ENCODE measurements around the gene LCN1. TPM values are rescaled to one million over a fixed set of nuclear protein-coding genes. Genes with fewer than 3 reads are reported as not detected.
"Not testable (repeated sequence)": the region's sequence is repeated elsewhere in the genome, so short reads cannot be mapped to it uniquely, and the experiment has no call there.

LCN1 gene
- total RNA-seq, 1 donor from 2014 or later: 0.60 TPM

DNA sequence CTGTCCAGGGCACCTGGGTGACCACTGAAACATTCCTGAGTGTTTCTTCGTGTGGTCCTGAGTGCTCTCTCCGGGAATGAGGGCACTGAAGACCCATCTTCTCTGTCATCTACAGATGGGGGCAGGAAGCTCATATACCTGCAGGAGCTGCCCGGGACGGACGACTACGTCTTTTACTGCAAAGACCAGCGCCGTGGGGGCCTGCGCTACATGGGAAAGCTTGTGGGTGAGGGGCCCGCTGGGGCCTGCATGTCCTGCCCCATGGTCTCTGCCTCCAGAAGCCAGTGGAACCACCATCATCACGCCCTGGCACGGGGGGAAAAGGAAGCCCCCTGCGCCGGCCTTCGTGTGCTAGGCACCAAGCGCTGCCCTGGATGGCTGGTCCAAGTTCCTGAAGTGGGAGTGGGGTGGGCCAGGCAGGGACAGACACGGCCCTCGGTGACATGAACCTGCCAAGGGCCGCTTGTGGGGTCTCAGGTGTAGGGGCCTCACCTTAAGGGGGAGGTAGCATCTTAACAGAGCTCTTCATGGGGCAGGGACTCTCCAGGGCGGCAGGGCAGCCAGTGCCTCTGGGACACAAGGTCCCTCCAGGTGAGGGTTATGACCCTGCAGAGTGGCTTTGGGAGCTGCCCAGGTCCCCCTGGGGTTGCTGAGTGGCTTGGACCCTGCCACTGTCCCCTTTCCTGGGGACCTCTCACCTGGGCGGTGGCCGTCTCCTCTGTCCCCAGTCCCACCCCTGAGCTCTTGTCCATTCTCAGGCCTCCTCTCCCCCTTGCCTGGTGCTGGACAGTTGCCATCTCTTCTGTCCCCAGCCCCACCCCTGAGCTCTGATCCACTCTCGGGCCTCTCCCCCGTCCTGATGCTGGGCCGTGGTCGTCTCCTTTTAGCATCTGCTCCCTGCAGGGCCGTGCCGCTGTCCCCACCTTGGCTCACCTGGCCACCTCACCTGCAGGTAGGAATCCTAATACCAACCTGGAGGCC is 26.8 kb downstream of the LCN1 start:
- TF ChIP-seq CTCF (IDR thresholded peaks at IDR 0.05): no peak
- H3K4me3 Mint-ChIP-seq (ENCODE audit: unreplicated experiment): no peak overlapping the region

GRCh38 chr9:135549478-135550343 is 28.5 kb downstream of the LCN1 start:
- H3K27me3 Mint-ChIP-seq (ENCODE audit: low read depth); H3K27ac Mint-ChIP-seq (ENCODE audit: unreplicated experiment); H3K4me1 Mint-ChIP-seq (ENCODE audit: low read depth); H3K36me3 Mint-ChIP-seq (ENCODE audit: low read depth); DNase-seq (ENCODE audit: low spot score); H3K9me3 Mint-ChIP-seq (ENCODE audit: low read depth); H3K4me3 Mint-ChIP-seq (ENCODE audit: unreplicated experiment): not testable (repeated sequence)

More for the DNA sequence above, 26.8 kb downstream of the LCN1 start:
- Mint-ChIP-seq H3K27me3 (ENCODE audit: low read depth) (peaks cover 14% of the 10 kb centered on the region), H3K4me1 (ENCODE audit: low read depth) (peaks cover 5% of the 10 kb centered on the region), H3K9me3 (ENCODE audit: low read depth) (peaks cover 6% of the 10 kb centered on the region), H3K36me3 (ENCODE audit: low read depth) (peaks cover 5% of the 10 kb centered on the region), H3K27ac (ENCODE audit: unreplicated experiment) (no peak overlapping the region)
- DNase-seq (ENCODE audit: low spot score): no peak

DNA sequence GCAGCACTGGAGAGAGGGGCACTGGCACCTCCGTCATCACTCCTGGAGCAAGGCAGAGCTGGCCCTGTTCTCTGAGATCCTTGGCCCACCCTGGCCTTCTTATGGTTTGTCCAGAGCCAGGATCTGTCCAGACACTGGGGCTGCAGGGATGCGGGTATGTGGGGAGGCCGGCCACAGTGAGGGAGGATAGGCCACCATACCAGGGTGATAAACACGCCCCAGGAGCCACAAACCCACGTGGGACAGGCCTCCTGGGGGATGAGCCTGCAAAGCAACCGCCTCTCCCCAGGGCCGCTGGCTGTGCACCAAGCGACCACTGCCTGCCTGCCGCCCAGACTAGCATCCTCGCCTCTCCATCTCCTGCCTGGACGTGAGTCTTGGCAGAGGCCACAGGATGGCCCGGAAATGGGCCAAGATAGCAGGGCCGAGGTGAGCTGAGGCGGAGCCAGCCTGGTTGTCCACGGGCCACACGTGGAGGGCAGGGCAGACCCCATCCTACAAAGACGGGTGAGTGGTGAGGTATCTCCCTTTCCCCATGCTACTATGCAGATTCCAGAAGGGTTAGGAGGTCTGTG is 29.2 kb downstream of the LCN1 start:
- H3K27ac Mint-ChIP-seq (ENCODE audit: unreplicated experiment): no peak overlapping the region
- no peaks in the 10 kb centered on the region for H3K36me3 Mint-ChIP-seq (ENCODE audit: low read depth)
- H3K4me1 Mint-ChIP-seq (ENCODE audit: low read depth): no peaks in the 10 kb centered on the region
- peaks cover 6% of the 10 kb centered on the region for H3K9me3 Mint-ChIP-seq (ENCODE audit: low read depth)
- peaks cover 4% of the 10 kb centered on the region for H3K27me3 Mint-ChIP-seq (ENCODE audit: low read depth)
- H3K4me3 Mint-ChIP-seq (ENCODE audit: unreplicated experiment): no peak overlapping the region
- no peak for DNase-seq (ENCODE audit: low spot score)
- no peak for TF ChIP-seq CTCF (IDR thresholded peaks at IDR 0.05)

DNA sequence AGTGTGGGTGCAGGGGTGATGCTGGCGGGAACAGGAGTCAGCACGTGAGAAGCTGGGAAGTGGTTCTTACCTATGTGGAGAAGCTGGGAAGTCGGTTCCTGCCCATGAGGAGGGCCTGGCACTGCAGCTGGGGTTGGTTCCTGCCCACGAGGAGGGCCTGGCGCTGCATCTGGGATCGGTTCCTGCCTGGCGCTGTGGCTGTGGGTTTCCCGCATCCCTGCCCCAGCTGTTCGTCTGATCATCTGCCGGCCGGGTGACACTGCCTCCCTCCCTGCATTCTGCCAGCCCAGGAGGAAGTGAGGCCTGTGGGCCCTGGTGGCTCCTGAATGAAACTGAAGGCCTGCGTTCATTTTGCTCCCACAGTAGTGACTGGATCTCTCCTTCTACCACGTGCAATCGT is 29.8 kb downstream of the LCN1 start:
- no peak overlapping the region for H3K27ac Mint-ChIP-seq (ENCODE audit: unreplicated experiment)
- no peak for TF ChIP-seq CTCF (IDR thresholded peaks at IDR 0.05)
- no peak for DNase-seq (ENCODE audit: low spot score)
- H3K27me3 Mint-ChIP-seq (ENCODE audit: low read depth): peaks cover 8% of the 10 kb centered on the region
- peaks cover 6% of the 10 kb centered on the region for H3K9me3 Mint-ChIP-seq (ENCODE audit: low read depth)
- no peaks in the 10 kb centered on the region for H3K36me3 Mint-ChIP-seq (ENCODE audit: low read depth)
- no peak overlapping the region for H3K4me3 Mint-ChIP-seq (ENCODE audit: unreplicated experiment)
- H3K4me1 Mint-ChIP-seq (ENCODE audit: low read depth): no peaks in the 10 kb centered on the region

DNA sequence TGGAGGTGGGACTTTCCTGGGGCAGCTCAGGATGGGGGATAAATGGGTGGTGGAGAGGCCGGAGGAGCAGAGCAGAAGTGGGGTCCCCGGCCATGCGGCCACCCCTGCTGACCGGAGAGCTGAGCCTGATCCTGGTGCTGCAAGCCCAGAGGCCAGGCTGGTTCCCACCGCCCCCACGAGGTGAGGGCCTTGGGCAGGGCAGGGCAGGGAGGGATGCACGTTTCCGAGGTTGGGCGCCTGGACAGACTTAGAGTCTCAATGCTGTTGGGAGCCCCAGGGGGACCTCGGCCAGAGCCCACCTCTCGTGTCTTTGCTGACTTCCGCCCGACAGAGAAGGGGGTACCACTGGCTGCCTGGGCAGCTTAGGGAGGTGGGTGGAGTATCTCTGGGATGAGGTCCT is 30.2 kb downstream of the LCN1 start:
- no peak for DNase-seq (ENCODE audit: low spot score)
- Mint-ChIP-seq H3K4me1 (ENCODE audit: low read depth) (no peaks in the 10 kb centered on the region), H3K9me3 (ENCODE audit: low read depth) (peaks cover 6% of the 10 kb centered on the region), H3K27me3 (ENCODE audit: low read depth) (peaks cover 10% of the 10 kb centered on the region), H3K36me3 (ENCODE audit: low read depth) (no peaks in the 10 kb centered on the region), H3K4me3 (ENCODE audit: unreplicated experiment) (no peak overlapping the region), H3K27ac (ENCODE audit: unreplicated experiment) (no peak overlapping the region)
- TF ChIP-seq CTCF (IDR thresholded peaks at IDR 0.05): no peak

Measured in chondrocyte (in vitro differentiated cells).